Lower lobe of right lung (tissue), 2 donors: ENCODE measurements around the gene FFAR1. TPM values are rescaled to one million over a fixed set of nuclear protein-coding genes. Genes with fewer than 3 reads are reported as not detected.
"Not testable (repeated sequence)": the region's sequence is repeated elsewhere in the genome, so short reads cannot be mapped to it uniquely, and the experiment has no call there.

Experiments
- ATAC-seq, 2 donors: fragments of 200-7000 bp; cut with Tn5 transposase; one replicate each; pipeline ENCODE4 v1.9.1; 2020 to 2022; ENCODE audit warnings: mild to moderate bottlenecking in 2 of 2, moderate library complexity in 2 of 2
- DNase-seq: peaks from one replicate; pipeline ENCODE4 v3.0.0-alpha.2; 2020
- H3K27ac ChIP-seq: fragments of 200-600 bp; one replicate; pipeline ENCODE4 v1.8.0; 2022
- H3K27me3 ChIP-seq: fragments of 200-600 bp; one replicate; pipeline ENCODE4 v1.8.0; 2022; ENCODE audit warnings: low read depth
- H3K36me3 ChIP-seq: fragments of 200-600 bp; one replicate; pipeline ENCODE4 v1.8.0; 2022; ENCODE audit warnings: mild to moderate bottlenecking
- H3K4me1 ChIP-seq: fragments of 200-600 bp; one replicate; pipeline ENCODE4 v1.8.0; 2022
- H3K4me3 ChIP-seq: fragments of 200-600 bp; one replicate; pipeline ENCODE4 v1.8.0; 2022; ENCODE audit warnings: mild to moderate bottlenecking
- H3K9me3 ChIP-seq: fragments of 200-600 bp; one replicate; pipeline ENCODE4 v1.8.0; 2022
- CTCF ChIP-seq: fragments of 200-600 bp; IDR thresholded peaks from one replicate; pipeline ENCODE4 v1.8.0; 2022; ENCODE audit warnings: antibody characterized with exemption, mild to moderate bottlenecking
- intact Hi-C: fragments of 100-400 bp; cut with DNase I; formaldehyde crosslinking; loops from one replicate; pipeline ENCODE4 v1.11.0; 2022
- total RNA-seq: library from RNA; stranded (reverse); fragmentation: NEBNext Ultra II Directional; extraction: Animal tissue kit (Norgen Biotek cat#: 25700); gene quantifications from one replicate; pipeline ENCODE4 v1.2.1, GENCODE V29; 2021
- donor health status: DM: no; HTN: yes; CAD: no; lungs with severe emphysema.

Gene FFAR1
- total RNA-seq, 1 donor from 2014 or later = not detected

GRCh38 chr19:35377656-35378055 lies 30.0 kb downstream of the FFAR1 start:
- no peaks in the 10 kb centered on the region for H3K4me1 ChIP-seq
- no peaks in the 10 kb centered on the region for H3K36me3 ChIP-seq
- ATAC-seq (no peak), DNase-seq (no peak)
- no peaks in the 10 kb centered on the region for H3K9me3 ChIP-seq
- intact Hi-C loops = no loop called here
- H3K4me3 ChIP-seq = no peak overlapping the region
- TF ChIP-seq CTCF = no peak
- peaks cover 4% of the 10 kb centered on the region for H3K27me3 ChIP-seq
- H3K27ac ChIP-seq = no peak overlapping the region

- no peak overlapping the region for H3K27ac ChIP-seq
- no peaks in the 10 kb centered on the region for H3K36me3 ChIP-seq
- no peak overlapping the region for H3K4me3 ChIP-seq
- ATAC-seq = no peak
- DNase-seq = no peak
- intact Hi-C loops = no loop called here
- peaks cover 4% of the 10 kb centered on the region for H3K27me3 ChIP-seq
- H3K4me1 ChIP-seq = no peaks in the 10 kb centered on the region
- TF ChIP-seq CTCF = no peak
- H3K9me3 ChIP-seq = no peaks in the 10 kb centered on the region
Observed at GRCh38 chr19:35378356-35378755, 30.7 kb downstream of the FFAR1 start.

DNA sequence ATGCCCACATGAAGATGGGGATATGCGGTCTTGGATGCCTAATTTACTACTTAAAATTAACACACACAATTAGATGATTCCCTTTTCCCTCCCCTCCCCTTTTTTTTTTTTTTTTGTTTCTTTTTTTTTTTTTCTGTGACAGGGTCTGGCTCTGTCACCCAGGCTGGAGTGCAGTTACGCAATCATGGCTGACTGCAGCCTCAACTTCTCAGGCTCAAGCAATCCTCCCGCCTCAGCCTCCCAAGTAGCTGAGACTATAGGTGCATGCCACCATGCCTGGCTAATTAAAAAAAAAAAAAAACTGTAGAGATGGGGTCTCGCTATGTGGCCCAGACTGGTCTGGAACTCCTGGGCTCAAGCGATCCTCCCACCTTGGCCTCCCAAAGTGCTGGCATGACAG lies 31.8 kb downstream of the FFAR1 start:
- H3K9me3 ChIP-seq, ATAC-seq, H3K4me1 ChIP-seq, DNase-seq, H3K27ac ChIP-seq, H3K4me3 ChIP-seq, intact Hi-C loops, H3K27me3 ChIP-seq, H3K36me3 ChIP-seq: not testable (repeated sequence)

DNA sequence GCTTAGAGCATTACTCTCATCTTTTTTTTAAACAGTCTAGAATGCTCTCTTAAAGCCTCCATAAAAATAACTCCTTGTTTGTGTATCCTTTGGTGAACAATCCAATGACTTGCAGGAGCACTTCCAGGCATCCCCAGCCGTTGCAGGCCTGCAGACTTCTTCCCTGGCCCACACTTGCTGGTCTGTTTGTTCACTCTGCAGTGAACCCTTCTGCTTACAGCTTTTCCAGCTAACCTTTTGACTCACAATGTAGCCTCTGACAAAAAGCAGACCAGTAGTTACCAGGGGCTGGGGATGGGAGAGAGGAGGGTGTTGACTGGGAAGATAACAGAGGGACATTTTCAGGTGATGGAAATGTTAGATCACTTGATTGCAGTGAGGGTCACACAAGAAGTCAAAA lies 32.3 kb downstream of the FFAR1 start:
- Histone ChIP-seq H3K4me3 (no peak overlapping the region), H3K4me1 (no peaks in the 10 kb centered on the region), H3K9me3 (no peaks in the 10 kb centered on the region), H3K27ac (no peak overlapping the region), H3K36me3 (no peaks in the 10 kb centered on the region), H3K27me3 (peaks cover 4% of the 10 kb centered on the region)
- no peak for ATAC-seq
- intact Hi-C loops = no loop called here
- no peak for TF ChIP-seq CTCF
- no peak for DNase-seq

- ATAC-seq = no peak
Observed at GRCh38 chr19:35380450-35381124, 32.9 kb downstream of the FFAR1 start.

More at GRCh38 chr19:35380450-35381124, 32.9 kb downstream of the FFAR1 start:
- Histone ChIP-seq H3K4me1 (no peaks in the 10 kb centered on the region), H3K27me3 (peaks cover 4% of the 10 kb centered on the region), H3K9me3 (no peaks in the 10 kb centered on the region), H3K27ac (no peak overlapping the region), H3K36me3 (no peaks in the 10 kb centered on the region), H3K4me3 (no peak overlapping the region)
- TF ChIP-seq CTCF = no peak
- no peak for DNase-seq
- intact Hi-C loops = no loop called here
